Neural cell (in vitro differentiated cells): Measurements from ENCODE around the gene ABHD12.

ENCODE experiments used
- EZH2 ChIP-seq: fragments of 200-600, 300-800 bp; shearing (Covaris generic), sonication (generic); IDR thresholded peaks from 2 replicates; pipeline ENCODE4 v1.6.1; 2014; ENCODE audit warnings: antibody characterized with exemption, low read length, borderline replicate concordance, mild to moderate bottlenecking; ENCODE audit not compliant: insufficient read depth, poor library complexity, severe bottlenecking
- MXI1 ChIP-seq: fragments of 450-650 bp; conservative IDR thresholded peaks from 2 replicates; pipeline ENCODE4 v1.6.1; 2014; ENCODE audit warnings: antibody characterized with exemption, mild to moderate bottlenecking; ENCODE audit not compliant: poor library complexity, severe bottlenecking
- RAD21 ChIP-seq: fragments of 450-650 bp; conservative IDR thresholded peaks from 2 replicates; pipeline ENCODE4 v1.6.1; 2014; ENCODE audit warnings: antibody characterized with exemption, mild to moderate bottlenecking, moderate library complexity
- REST ChIP-seq: IDR thresholded peaks from 2 replicates; pipeline ENCODE4 v1.6.1; 2012; ENCODE audit warnings: borderline replicate concordance
- TAF1 ChIP-seq: IDR thresholded peaks from 2 replicates; pipeline ENCODE4 v1.6.1; 2012; ENCODE audit warnings: low read depth
- TF ChIP-seq, protein P1 (sequence below): fragments of 450-650 bp; IDR thresholded peaks from 2 replicates; pipeline ENCODE4 v1.5.1; 2014; ENCODE audit warnings: antibody characterized with exemption, mild to moderate bottlenecking, moderate library complexity; ENCODE audit not compliant: poor library complexity, severe bottlenecking

DNA sequence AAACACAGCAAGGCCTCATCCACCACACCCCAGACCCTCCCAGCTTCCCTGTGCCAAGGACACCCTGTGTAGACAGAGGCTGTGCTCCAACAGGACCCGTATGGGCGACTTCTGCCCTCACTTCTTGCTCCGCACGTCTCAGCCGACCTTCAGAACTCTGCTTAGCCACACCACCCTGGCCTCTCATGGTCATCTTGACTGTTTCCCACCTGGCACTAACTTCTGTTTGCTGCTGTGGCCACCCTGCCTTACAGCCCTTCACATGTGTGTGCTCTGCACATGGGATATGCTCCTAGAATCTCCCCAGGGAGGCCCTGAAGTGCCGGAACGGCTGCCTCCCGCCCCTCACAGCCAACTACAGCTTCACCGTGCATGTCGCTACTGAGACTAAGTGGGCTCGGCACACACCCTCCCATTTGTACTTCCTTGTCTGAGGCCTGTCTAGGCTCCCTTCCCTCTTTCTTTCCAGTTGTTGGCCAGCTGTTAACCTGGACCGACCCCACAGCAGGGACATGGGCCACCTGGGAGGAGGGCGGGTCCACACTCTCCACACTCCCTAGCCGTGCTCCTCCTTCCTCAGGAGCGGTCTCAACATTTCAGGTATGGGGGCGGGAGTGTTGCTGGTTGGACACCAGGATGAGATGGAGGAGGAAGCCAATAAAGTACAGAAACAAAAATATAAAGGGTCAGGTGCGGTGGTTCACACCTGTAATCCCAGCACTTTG lies 73.1 kb downstream of the ABHD12 start:
- TF ChIP-seq EZH2 (no peak), REST (no peak), RAD21 (no peak), MXI1 (no peak), TAF1 (no peak)
- TF ChIP-seq, protein P1, sequence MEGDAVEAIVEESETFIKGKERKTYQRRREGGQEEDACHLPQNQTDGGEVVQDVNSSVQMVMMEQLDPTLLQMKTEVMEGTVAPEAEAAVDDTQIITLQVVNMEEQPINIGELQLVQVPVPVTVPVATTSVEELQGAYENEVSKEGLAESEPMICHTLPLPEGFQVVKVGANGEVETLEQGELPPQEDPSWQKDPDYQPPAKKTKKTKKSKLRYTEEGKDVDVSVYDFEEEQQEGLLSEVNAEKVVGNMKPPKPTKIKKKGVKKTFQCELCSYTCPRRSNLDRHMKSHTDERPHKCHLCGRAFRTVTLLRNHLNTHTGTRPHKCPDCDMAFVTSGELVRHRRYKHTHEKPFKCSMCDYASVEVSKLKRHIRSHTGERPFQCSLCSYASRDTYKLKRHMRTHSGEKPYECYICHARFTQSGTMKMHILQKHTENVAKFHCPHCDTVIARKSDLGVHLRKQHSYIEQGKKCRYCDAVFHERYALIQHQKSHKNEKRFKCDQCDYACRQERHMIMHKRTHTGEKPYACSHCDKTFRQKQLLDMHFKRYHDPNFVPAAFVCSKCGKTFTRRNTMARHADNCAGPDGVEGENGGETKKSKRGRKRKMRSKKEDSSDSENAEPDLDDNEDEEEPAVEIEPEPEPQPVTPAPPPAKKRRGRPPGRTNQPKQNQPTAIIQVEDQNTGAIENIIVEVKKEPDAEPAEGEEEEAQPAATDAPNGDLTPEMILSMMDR = no peak
